Central memory CD8-positive, alpha-beta T cell (primary cell): Measurements from ENCODE around the gene PCGF3.
"Not testable (repeated sequence)": the region's sequence is repeated elsewhere in the genome, so short reads cannot be mapped to it uniquely, and the experiment has no call there.

Source experiments
- ATAC-seq: fragments of 150-1000 bp; cut with Tn5 transposase; replicated peaks from 2 replicates; pipeline ENCODE4 v1.10.0; 2022; ENCODE audit warnings: mild to moderate bottlenecking, moderate FRiP score, moderate number of reproducible peaks; ENCODE audit not compliant: poor library complexity, severe bottlenecking; ENCODE audit errors: extremely low read depth
- DNase-seq, 2 donors: peaks; one replicate each; pipeline ENCODE4 v3.0.0; 2021; ENCODE audit warnings: low spot score in 2 of 2
- H3K27ac Mint-ChIP-seq: one replicate; pipeline ENCODE4 v1.8.0; 2022; ENCODE audit warnings: low read depth, mild to moderate bottlenecking, moderate library complexity, mixed read lengths
- H3K27me3 Mint-ChIP-seq: one replicate; pipeline ENCODE4 v1.8.0; 2022; ENCODE audit warnings: mixed read lengths
- H3K36me3 Mint-ChIP-seq: one replicate; pipeline ENCODE4 v1.8.0; 2022; ENCODE audit warnings: mild to moderate bottlenecking, moderate library complexity, mixed read lengths; ENCODE audit not compliant: insufficient read depth
- H3K4me1 Mint-ChIP-seq: one replicate; pipeline ENCODE4 v1.8.0; 2022; ENCODE audit warnings: mixed read lengths
- H3K4me3 Mint-ChIP-seq: one replicate; pipeline ENCODE4 v1.8.0; 2022; ENCODE audit warnings: mild to moderate bottlenecking, moderate library complexity, mixed read lengths
- H3K9me3 Mint-ChIP-seq: one replicate; pipeline ENCODE4 v1.8.0; 2022; ENCODE audit warnings: mixed read lengths

PCGF3 gene

DNA sequence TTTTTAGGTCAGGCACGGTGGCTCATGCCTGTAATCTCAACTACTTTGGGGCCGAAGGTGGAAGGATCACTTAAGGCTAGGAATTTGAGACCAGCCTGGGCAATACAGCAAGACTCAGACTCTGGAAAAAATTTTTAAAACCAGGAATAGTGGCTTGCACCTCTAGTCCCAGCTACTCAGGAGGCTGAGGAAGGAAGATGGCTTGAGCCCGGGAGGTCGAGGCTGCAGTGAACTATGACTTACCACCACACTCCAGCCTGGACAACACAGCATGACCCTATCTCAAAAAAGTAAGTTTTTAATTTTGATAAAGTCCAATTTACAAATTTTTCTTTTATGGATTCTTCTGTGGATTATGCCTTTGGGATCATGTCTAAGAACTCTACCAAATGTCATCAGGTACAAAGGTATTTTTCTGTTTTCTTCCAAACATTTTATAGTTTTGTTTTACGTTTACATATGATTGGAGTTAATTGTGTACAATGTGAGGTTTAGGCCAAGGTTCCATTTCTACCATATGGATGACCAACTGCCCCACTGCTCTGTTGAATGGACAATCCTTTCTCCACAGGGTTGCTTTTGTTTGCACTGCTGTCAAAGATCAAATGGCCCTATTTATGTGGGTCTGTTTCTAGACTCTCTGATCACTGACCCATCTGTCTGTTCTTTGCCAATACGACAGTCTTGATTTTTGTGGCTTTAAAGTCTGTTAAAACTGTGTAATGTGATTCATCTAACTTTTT lies 72.1 kb downstream of the PCGF3 start:
- no peak overlapping the region for H3K27ac Mint-ChIP-seq
- H3K27me3 Mint-ChIP-seq: no peaks in the 10 kb centered on the region
- H3K36me3 Mint-ChIP-seq: peaks cover 62% of the 10 kb centered on the region
- DNase-seq (no peak), ATAC-seq (no peak)
- H3K4me3 Mint-ChIP-seq: no peak overlapping the region
- peaks cover 61% of the 10 kb centered on the region for H3K4me1 Mint-ChIP-seq
- no peaks in the 10 kb centered on the region for H3K9me3 Mint-ChIP-seq

DNA sequence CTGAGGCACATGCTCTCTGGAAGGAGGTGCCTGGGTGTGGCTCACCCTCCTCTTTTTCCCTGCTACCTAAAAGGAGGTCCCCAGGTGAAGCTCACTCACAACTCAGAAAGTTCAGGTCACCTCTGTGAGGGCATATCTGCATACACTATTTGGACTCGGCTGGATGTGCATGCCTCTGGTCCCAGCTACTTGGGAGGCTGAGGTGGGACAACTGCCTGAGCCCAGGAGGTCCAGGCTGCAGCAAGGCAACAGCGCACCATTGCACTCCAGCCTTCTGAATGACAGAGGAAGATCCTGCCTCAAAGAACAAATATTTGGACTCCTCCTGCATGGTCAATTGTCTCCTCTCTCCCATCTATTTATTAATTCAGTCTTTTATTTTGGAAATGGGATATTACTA lies 73.9 kb downstream of the PCGF3 start:
- Mint-ChIP-seq H3K36me3 (peaks cover 56% of the 10 kb centered on the region), H3K27ac (no peak overlapping the region), H3K9me3 (no peaks in the 10 kb centered on the region), H3K27me3 (peaks cover 5% of the 10 kb centered on the region), H3K4me3 (peak overlapping the region; percentile 83), H3K4me1 (peaks cover 59% of the 10 kb centered on the region)
- DNase-seq: no peak
- no peak for ATAC-seq

DNA sequence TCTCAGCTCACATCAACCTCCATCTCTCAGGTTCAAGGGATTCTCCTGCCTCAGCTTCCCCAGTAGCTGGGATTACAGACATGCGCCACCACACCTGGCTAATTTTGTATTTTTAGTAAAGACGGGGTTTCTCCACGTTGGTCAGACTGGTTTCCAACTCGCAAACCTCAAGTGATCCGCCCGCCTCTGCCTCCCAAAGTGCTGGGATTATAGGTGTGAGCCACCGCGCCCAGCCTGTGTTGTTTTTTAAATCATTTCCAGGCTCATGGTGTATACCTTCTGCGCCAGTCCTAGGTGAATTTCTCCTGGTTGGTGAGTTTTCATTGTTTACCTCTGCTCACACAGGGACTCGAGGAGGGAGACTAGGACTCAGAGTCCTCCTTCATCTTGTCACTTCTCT lies 74.6 kb downstream of the PCGF3 start:
- peak overlapping the region; percentile 94 for H3K27ac Mint-ChIP-seq
- H3K36me3 Mint-ChIP-seq: peaks cover 52% of the 10 kb centered on the region
- H3K27me3 Mint-ChIP-seq: peaks cover 12% of the 10 kb centered on the region
- not testable (repeated sequence) for DNase-seq, ATAC-seq, H3K9me3 Mint-ChIP-seq
- peaks cover 52% of the 10 kb centered on the region for H3K4me1 Mint-ChIP-seq
- H3K4me3 Mint-ChIP-seq: peak overlapping the region; percentile 83

DNA sequence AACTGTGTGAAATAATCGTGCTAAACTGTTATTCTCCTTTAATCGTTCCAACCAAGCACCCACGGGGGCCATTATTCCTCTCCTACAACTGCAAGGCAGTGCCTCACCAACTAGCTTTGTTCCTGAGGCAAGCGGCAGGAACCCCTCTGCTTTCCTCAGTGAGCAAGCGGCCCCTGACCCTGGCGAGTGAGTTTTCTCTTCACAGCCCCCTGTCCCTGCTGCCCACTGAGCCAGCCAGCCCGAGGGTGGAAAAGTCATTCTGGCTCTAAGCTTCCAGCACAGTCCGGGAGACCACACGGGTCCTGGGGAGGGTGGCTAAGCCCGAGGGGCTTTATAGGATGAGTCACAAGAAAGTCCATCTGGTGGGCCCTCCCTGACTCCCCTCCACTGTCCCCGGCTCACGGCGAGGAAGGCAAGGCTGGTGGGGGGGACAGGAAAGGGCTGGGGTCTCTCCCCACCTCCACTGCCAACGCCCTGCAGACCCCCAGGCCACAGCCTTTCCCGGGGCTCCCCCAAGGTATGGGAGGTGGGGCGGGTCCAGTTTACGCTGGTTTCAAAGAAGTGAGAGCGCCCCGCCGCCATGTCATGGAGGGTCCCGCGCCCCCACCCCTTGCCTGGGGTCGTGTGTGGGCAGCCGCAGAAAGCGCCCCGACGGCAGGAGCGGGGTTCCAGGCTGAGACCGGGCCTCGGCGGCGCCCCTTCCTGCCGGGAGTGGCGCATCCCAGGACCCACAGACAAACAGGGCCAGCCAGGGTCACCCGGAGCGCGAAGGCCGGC lies 75.3 kb downstream of the PCGF3 start:
- peak overlapping the region; percentile 94 for H3K27ac Mint-ChIP-seq
- H3K9me3 Mint-ChIP-seq: no peaks in the 10 kb centered on the region
- DNase-seq (no peak), ATAC-seq (no peak)
- H3K4me3 Mint-ChIP-seq: peak overlapping the region; percentile 83
- H3K4me1 Mint-ChIP-seq: peaks cover 47% of the 10 kb centered on the region
- H3K27me3 Mint-ChIP-seq: peaks cover 17% of the 10 kb centered on the region
- peaks cover 45% of the 10 kb centered on the region for H3K36me3 Mint-ChIP-seq

DNA sequence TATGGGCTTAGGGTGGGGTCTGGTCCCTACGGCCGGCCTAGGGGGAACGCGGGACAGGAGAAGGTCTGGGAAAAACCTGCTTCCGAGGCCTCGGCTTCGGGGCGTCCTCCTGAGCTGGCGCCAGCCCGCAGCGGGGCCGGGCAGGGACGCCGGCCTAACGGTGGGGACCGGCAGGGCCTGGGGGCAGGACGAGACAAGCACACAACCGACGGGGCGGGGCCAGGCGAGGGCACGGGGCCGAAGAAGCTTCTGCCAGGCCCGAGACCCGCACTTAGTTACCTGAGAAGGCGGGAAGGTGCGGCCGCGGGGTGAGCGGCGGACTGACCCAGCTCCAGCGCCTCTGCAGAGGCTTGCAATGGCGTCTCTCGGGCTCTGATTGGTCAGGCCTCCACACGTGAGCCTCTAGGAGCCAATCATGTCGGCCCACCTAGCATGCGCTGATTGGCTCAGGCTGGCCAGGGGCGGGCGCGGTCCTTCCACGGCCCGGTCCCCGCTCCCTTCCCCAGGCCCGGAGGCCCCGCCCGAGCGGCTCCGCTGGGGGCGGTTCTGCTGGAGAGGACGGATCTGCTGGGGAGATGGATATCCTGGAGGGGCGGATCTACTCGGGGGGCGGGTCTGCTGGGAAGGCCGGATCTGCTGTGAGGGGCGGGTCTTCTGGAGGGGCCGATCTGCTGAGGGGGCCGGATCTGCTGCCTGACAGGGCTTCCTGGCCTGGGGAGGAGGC lies 76.0 kb downstream of the PCGF3 start:
- DNase-seq (peak; percentile 98 to 99), ATAC-seq (peak; percentile 96)
- peaks cover 42% of the 10 kb centered on the region for H3K4me1 Mint-ChIP-seq
- peaks cover 17% of the 10 kb centered on the region for H3K27me3 Mint-ChIP-seq
- H3K27ac Mint-ChIP-seq: peak overlapping the region; percentile 94
- no peaks in the 10 kb centered on the region for H3K9me3 Mint-ChIP-seq
- H3K4me3 Mint-ChIP-seq: peak overlapping the region; percentile 83
- peaks cover 43% of the 10 kb centered on the region for H3K36me3 Mint-ChIP-seq

DNA sequence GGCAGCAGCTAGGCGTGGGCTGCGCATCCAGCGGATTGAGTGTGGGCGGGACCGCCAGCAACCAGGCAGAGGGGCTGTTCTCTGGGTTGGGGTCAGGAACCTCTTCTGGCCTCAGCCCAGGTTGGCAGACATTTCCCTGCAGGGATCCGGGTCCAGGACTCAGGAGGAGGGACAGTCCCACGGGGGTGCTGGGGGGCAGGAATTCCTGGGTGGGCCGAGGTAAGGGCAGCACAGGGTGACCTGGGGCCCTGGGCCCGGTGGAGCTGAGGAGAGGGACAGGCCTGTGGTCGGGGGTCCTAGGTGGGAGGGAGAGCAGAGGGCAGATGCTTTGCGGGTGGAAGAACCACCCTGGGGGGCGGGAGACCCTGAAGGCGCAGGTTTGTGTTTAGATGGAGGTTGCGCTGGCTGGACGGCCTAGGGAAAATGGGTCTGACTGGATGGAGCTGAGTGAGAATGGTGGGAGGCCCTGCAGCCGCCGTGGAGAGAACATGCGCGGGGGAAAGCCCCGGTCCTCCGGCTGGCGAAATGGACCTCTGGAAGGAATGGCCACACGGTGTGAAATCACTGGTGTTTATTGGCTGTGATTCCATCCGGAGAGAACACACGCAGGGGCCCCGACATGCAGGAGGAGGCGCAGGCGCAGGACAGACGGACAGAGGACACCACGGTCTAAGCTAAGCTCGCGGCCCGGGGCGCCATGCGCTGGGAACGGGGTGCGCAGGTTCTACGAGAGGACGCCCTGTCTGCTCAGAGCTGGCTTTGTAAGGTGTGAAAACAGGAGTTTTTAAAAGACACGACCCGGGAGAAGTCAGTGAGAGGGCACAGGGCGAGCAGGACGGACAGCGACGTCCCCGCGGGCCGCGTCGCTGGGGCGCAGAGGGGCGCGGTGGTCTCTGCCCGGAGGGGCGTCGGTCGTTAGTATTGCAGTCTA lies 79.0 kb downstream of the PCGF3 start:
- H3K27ac Mint-ChIP-seq: peak overlapping the region; percentile 35
- ATAC-seq (no peak), DNase-seq (no peak)
- H3K36me3 Mint-ChIP-seq: peaks cover 23% of the 10 kb centered on the region
- peaks cover 26% of the 10 kb centered on the region for H3K4me1 Mint-ChIP-seq
- H3K27me3 Mint-ChIP-seq: peaks cover 27% of the 10 kb centered on the region
- no peaks in the 10 kb centered on the region for H3K9me3 Mint-ChIP-seq
- peak overlapping the region; percentile 40 for H3K4me3 Mint-ChIP-seq

DNA sequence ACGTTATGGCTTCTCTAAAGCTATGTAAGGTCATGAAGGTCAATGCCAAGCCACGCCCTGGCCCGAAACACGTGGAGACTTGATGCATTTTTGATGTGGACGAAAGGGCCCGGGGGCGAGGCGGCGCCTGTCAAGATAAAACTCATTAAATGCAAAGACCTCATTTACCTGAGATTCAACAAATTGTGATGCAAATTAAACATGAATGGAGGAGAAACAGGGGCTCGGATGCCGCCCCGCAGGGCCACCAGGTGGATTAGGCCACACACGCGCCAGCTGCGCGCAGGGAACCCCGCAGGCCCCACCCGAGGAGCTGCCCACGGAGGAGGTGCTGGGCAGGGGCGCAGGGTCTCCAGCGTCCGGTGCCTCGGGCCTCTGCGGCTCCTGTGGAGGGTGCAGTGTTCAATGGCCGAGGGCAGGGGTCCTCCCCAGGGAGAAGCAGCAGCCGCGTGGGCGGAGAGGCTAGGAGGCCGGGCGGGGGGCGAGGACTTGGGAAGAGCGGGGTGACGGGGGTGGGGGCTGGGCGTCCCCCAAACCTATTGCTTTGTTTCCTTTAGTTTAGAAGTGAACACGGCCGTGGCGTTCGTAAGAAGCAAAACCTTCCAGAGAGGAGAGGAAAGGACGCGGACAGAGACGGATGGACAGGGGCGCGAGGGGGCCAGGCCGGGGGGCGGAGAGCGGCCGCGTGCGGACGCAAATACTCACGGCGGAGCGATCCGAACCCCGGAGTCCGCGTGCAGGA lies 79.9 kb downstream of the PCGF3 start:
- Mint-ChIP-seq H3K4me1 (peaks cover 17% of the 10 kb centered on the region), H3K9me3 (no peaks in the 10 kb centered on the region), H3K4me3 (peak overlapping the region; percentile 40), H3K27me3 (peaks cover 30% of the 10 kb centered on the region), H3K27ac (no peak overlapping the region), H3K36me3 (peaks cover 18% of the 10 kb centered on the region)
- no peak for ATAC-seq
- no peak for DNase-seq

DNA sequence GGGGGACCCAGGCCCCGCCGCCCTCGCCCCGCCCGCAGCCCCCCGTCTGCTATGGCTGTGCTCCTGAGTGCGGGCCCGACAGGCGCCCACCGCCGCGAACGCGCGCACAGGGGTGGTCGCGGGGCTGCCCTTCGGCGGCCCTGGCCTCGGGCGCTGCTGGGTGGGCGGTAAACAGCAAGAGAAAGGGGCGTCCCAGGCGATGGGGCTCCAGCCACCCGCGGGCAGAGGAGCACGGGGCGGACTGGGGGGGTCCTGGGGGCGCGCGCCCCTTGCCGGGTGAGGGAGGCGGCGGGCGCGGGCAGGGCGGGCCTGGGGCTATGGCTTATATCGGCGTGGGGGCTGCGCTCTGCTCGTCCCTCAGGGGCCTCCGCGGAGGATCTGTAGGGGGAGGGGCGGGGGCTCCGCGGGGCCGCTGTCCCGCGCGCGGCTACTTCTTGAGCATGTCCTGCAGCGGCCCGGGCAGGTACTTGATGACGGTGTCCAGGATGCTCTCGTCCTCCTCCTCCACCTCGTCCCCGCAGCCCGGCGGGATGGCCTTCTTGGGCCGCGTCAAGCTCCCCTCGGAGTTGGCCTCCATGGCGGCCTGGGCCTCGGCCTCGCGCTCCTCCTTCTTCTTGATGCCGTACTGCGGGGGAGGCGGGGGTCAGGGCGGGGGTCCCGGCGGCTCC lies 80.6 kb downstream of the PCGF3 start:
- H3K27ac Mint-ChIP-seq: no peak overlapping the region
- H3K36me3 Mint-ChIP-seq: peaks cover 12% of the 10 kb centered on the region
- no peak for DNase-seq
- H3K4me1 Mint-ChIP-seq: peaks cover 12% of the 10 kb centered on the region
- H3K27me3 Mint-ChIP-seq: peaks cover 33% of the 10 kb centered on the region
- ATAC-seq: no peak
- H3K9me3 Mint-ChIP-seq: no peaks in the 10 kb centered on the region
- peak overlapping the region; percentile 40 for H3K4me3 Mint-ChIP-seq

DNA sequence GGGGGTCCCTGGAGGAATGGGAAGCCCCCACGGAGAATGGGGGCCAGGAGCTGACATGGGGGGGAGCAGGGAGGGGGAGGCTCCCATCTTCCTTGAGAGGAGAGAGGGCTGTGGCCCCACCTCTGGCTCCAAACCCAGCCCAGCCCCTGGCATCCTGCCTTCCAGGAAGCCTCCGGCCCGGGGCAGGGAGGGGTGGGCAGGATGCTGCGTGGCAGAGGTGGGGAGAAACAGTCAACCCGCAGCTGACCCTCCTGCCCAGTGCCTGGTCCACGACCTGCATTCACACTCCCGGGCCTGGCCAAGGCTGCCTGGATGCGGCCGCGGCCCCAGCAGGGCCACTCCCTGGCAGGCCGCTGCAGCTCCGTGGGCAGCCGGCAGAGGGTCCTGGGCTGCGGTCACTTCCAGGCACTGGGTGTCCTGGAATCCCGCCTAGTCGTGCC lies 81.2 kb downstream of the PCGF3 start:
- peaks cover 33% of the 10 kb centered on the region for H3K27me3 Mint-ChIP-seq
- no peak for DNase-seq
- ATAC-seq: no peak
- no peak overlapping the region for H3K27ac Mint-ChIP-seq
- H3K4me3 Mint-ChIP-seq: no peak overlapping the region
- peaks cover 12% of the 10 kb centered on the region for H3K4me1 Mint-ChIP-seq
- peaks cover 7% of the 10 kb centered on the region for H3K36me3 Mint-ChIP-seq
- H3K9me3 Mint-ChIP-seq: no peaks in the 10 kb centered on the region

DNA sequence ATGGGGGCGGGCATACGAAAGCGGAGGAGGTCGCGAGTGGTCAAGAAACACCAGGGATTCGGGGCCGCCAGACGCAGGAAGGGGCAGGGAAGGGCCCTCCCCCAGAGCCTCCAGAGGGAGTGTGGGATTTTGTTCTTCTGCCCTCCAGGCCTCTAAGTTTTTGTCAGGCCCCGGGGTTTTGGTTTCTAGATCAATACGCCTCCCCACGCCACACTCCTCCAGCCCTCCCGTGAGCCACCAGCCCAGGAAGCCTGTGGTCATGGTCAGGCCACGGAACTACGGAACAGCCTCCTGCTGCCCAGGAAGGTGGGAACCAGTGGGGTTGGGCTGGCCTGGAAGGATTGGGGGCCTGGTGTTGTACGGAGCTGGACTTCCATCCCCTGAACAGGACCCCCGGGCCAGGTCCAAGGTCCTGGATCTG lies 81.9 kb downstream of the PCGF3 start:
- DNase-seq: no peak
- peaks cover under 1% of the 10 kb centered on the region for H3K36me3 Mint-ChIP-seq
- H3K27ac Mint-ChIP-seq: no peak overlapping the region
- no peak for ATAC-seq
- H3K4me3 Mint-ChIP-seq: no peak overlapping the region
- no peaks in the 10 kb centered on the region for H3K9me3 Mint-ChIP-seq
- H3K4me1 Mint-ChIP-seq: peaks cover 8% of the 10 kb centered on the region
- H3K27me3 Mint-ChIP-seq: peaks cover 36% of the 10 kb centered on the region

DNA sequence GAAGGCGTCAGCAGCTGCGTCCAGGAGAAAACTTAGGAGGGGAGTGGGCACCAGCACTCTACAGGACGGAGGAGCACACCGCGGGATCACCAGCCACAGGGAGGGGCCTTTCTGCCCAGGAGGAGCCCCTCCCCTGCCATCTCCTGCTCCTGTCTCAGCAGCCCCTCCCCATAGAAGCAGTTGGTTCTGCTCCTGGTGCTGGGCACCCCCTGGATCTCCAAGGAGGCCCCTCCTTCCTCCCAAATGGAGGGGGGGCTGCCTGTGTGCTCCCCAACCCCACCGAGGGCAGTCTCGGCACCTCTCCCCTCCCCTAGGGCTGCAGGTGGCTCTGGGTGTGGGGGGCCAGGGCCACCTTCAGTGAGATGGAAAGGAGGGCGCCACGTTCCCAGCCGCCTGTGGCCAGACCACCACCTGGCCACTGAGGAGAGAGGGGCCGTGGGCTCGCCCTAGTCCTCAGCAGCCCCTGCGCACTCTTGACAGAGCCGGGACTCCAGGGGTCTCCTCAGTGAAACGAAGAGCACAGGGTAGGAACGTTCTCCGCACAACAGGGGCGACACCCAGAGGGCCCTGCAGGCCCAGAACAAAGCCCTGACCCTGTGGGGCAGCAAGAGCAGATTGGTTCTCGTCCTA lies 82.5 kb downstream of the PCGF3 start:
- no peaks in the 10 kb centered on the region for H3K36me3 Mint-ChIP-seq
- H3K4me3 Mint-ChIP-seq: no peak overlapping the region
- H3K4me1 Mint-ChIP-seq: peaks cover 12% of the 10 kb centered on the region
- DNase-seq (no peak), ATAC-seq (no peak)
- peaks cover 42% of the 10 kb centered on the region for H3K27me3 Mint-ChIP-seq
- H3K9me3 Mint-ChIP-seq: no peaks in the 10 kb centered on the region
- H3K27ac Mint-ChIP-seq: no peak overlapping the region
